Mammary epithelial cell (primary cell): Measurements from ENCODE around the gene SARS1.

Experiments used
- CTCF ChIP-seq, 2 donors: IDR thresholded peaks in 1 of 2; conservative IDR thresholded peaks in 1 of 2; 2 replicates each; pipeline ENCODE4 v1.5.1; 2011 to 2012; ENCODE audit warnings: inconsistent platforms in 2 of 2, low read length in 2 of 2, mild to moderate bottlenecking in 2 of 2, control low read depth in 1 of 2, low read depth in 1 of 2; ENCODE audit not compliant: insufficient read depth in 1 of 2; ENCODE audit errors: extremely low read depth in 1 of 2
- EZH2 ChIP-seq: IDR thresholded peaks from 2 replicates; pipeline ENCODE4 v1.6.1; 2012; ENCODE audit warnings: low read length, inconsistent platforms, borderline replicate concordance

- TF ChIP-seq CTCF (conservative IDR thresholded peaks at IDR 0.05 in 1 of 2, IDR thresholded peaks at IDR 0.05 in 1 of 2; ENCODE audit: extremely low read depth in 1 of 2, insufficient read depth in 1 of 2, low read depth in 1 of 2, low read length in 2 of 2): no peak
- TF ChIP-seq EZH2: no peak
These were observed 40.3 kb downstream of the SARS1 start for GRCh38 chr1:109253803-109254620.
